H1 (cell line): ENCODE measurements around the gene PEX26. TPM values are rescaled to one million over a fixed set of nuclear protein-coding genes. Genes with fewer than 3 reads are reported as not detected.
A peak's percentile ranks its signal among the peaks of the same experiment; 100 is the strongest.

Experiments
- CTCF ChIA-PET: fragments of 300-600 bp; sonication (Branson Sonifier 250); formaldehyde crosslinking; loops from one replicate; lab custom pipeline; 2021; ENCODE audit not compliant: partially characterized antibody; lab: Charles Lee
- POLR2A ChIA-PET: fragments of 300-600 bp; sonication (Branson Sonifier 250); formaldehyde crosslinking; loops from one replicate; lab custom pipeline; 2021; ENCODE audit warnings: inconsistent platforms; ENCODE audit not compliant: partially characterized antibody; lab: Charles Lee
- DNase-seq, 2 experiments: peaks; one replicate each; pipeline versions ENCODE4 v3.0.0 to v3.0.0-alpha.2; 2010 to 2022; ENCODE audit warnings: low spot score in 2 of 2, low read depth in 1 of 2, mixed read lengths in 1 of 2
- FAIRE-seq: peaks from 2 replicates; lab custom pipeline; 2011; peaks lifted over from hg19 to GRCh38; lab: Jason Lieb, UNC
- H2AFZ ChIP-seq: 2 replicates; pipeline ENCODE4 v1.8.1; 2012; ENCODE audit warnings: low read length, inconsistent platforms
- H2AK5ac ChIP-seq: 2 replicates; pipeline ENCODE4 v1.6.1; 2013; ENCODE audit warnings: low read depth, low read length
- H2BK120ac ChIP-seq: replicated peaks from 2 replicates; pipeline ENCODE3; 2013; ENCODE audit warnings: low read depth, low read length, inconsistent platforms
- H2BK12ac ChIP-seq: 2 replicates; pipeline ENCODE4 v1.6.1; 2013; ENCODE audit warnings: low read depth, low read length
- H2BK15ac ChIP-seq: 2 replicates; pipeline ENCODE4 v1.6.1; 2013; ENCODE audit warnings: low read length
- H2BK20ac ChIP-seq: 2 replicates; pipeline ENCODE4 v1.6.1; 2013; ENCODE audit warnings: low read length
- H2BK5ac ChIP-seq: 2 replicates; pipeline ENCODE4 v1.6.1; 2013; ENCODE audit warnings: low read depth, low read length
- H3K14ac ChIP-seq: 2 replicates; pipeline ENCODE4 v1.6.1; 2013; ENCODE audit warnings: inconsistent platforms; ENCODE audit not compliant: insufficient read length
- H3K18ac ChIP-seq: 2 replicates; pipeline ENCODE4 v1.6.1; 2013; ENCODE audit warnings: low read length; ENCODE audit errors: extremely low read depth
- H3K23ac ChIP-seq: 2 replicates; pipeline ENCODE4 v1.6.1; 2013; ENCODE audit warnings: inconsistent platforms; ENCODE audit not compliant: insufficient read length
- H3K23me2 ChIP-seq: 2 replicates; pipeline ENCODE4 v1.6.1; 2013; ENCODE audit warnings: low read depth, low read length
- H3K27ac ChIP-seq: 2 replicates; pipeline ENCODE4 v1.6.1; 2011; ENCODE audit warnings: low read depth, low read length, inconsistent platforms
- H3K27me3 ChIP-seq, 4 experiments: replicated peaks in 1 of 4; 1 replicate in 1 of 4; 2 replicates in 3 of 4; pipeline versions ENCODE4 v1.6.1 to v1.8.1; 2011 to 2013; ENCODE audit warnings: low read length in 3 of 4, mild to moderate bottlenecking in 3 of 4, inconsistent platforms in 2 of 4, mixed read lengths in 2 of 4, moderate library complexity in 1 of 4; ENCODE audit not compliant: control insufficient read depth in 3 of 4, insufficient read depth in 3 of 4; ENCODE audit errors: extremely low read depth in 1 of 4
- H3K36me3 ChIP-seq, 4 experiments: 2 replicates each; pipeline versions ENCODE4 v1.6.1 to v1.8.1; 2011 to 2013; ENCODE audit warnings: mild to moderate bottlenecking in 4 of 4, low read length in 3 of 4, moderate library complexity in 2 of 4, control low read depth in 1 of 4, inconsistent platforms in 1 of 4; ENCODE audit not compliant: insufficient read depth in 4 of 4, control insufficient read depth in 2 of 4
- H3K4ac ChIP-seq: replicated peaks from 2 replicates; pipeline ENCODE3; 2013; ENCODE audit warnings: low read length, low read depth, mixed read lengths, inconsistent platforms; ENCODE audit not compliant: insufficient read length
- H3K4me1 ChIP-seq, 4 experiments: replicated peaks in 1 of 4; 1 replicate in 1 of 4; 2 replicates in 3 of 4; pipeline versions ENCODE4 v1.6.1 to v1.8.1; 2011 to 2013; ENCODE audit warnings: low read length in 3 of 4, inconsistent platforms in 2 of 4, mixed read lengths in 1 of 4; ENCODE audit not compliant: insufficient read depth in 4 of 4, control insufficient read depth in 3 of 4
- H3K4me2 ChIP-seq, 2 experiments: 2 replicates each; pipeline versions ENCODE4 v1.6.1 to v1.8.1; 2011 to 2013; ENCODE audit warnings: low read depth in 2 of 2, low read length in 2 of 2, control low read depth in 1 of 2, inconsistent platforms in 1 of 2, mild to moderate bottlenecking in 1 of 2; ENCODE audit not compliant: insufficient read depth in 1 of 2
- H3K4me3 ChIP-seq, 4 experiments: fragments of 200-600, 300-600 bp in 1 of 4; sonication (generic), shearing (Covaris generic), sonication (Bioruptor Twin) in 1 of 4; 2 replicates each; pipeline versions ENCODE4 v1.5.1 to v1.8.1; 2011 to 2016; ENCODE audit warnings: low read length in 4 of 4, low read depth in 3 of 4, control low read depth in 2 of 4, inconsistent platforms in 2 of 4, mild to moderate bottlenecking in 2 of 4, mixed read lengths in 1 of 4, moderate library complexity in 1 of 4; ENCODE audit not compliant: insufficient read depth in 2 of 4; ENCODE audit errors: extremely low read depth in 1 of 4
- H3K56ac ChIP-seq: replicated peaks from 2 replicates; pipeline ENCODE3; 2013; ENCODE audit warnings: low read depth, mild to moderate bottlenecking, mixed read lengths, low read length, inconsistent platforms; ENCODE audit not compliant: insufficient read length
- H3K79me1 ChIP-seq: 2 replicates; pipeline ENCODE4 v1.6.1; 2013; ENCODE audit warnings: low read depth, low read length, control low read depth
- H3K79me2 ChIP-seq, 2 experiments: 2 replicates each; pipeline versions ENCODE4 v1.6.1 to v1.8.1; 2012 to 2013; ENCODE audit warnings: low read length in 2 of 2, mild to moderate bottlenecking in 2 of 2, inconsistent platforms in 1 of 2; ENCODE audit not compliant: insufficient read depth in 2 of 2, control insufficient read depth in 1 of 2
- H3K9ac ChIP-seq, 4 experiments: replicated peaks in 1 of 4; 1 replicate in 1 of 4; 2 replicates in 3 of 4; pipeline versions ENCODE4 v1.6.1 to v1.8.1; 2011 to 2013; ENCODE audit warnings: low read depth in 3 of 4, low read length in 3 of 4, control low read depth in 2 of 4, mild to moderate bottlenecking in 2 of 4, moderate library complexity in 2 of 4, inconsistent platforms in 1 of 4; ENCODE audit errors: extremely low read depth in 1 of 4
- H3K9me3 ChIP-seq, 2 experiments: 2 replicates each; pipeline versions ENCODE4 v1.6.1 to v1.8.1; 2012 to 2013; ENCODE audit warnings: mild to moderate bottlenecking in 2 of 2, moderate library complexity in 2 of 2, control low read depth in 1 of 2, inconsistent platforms in 1 of 2, low read depth in 1 of 2, low read length in 1 of 2, mixed read lengths in 1 of 2; ENCODE audit not compliant: insufficient read depth in 2 of 2
- H4K20me1 ChIP-seq, 2 experiments: replicated peaks in 1 of 2; 2 replicates each; pipeline versions ENCODE3 to v1.8.1; 2011 to 2013; ENCODE audit warnings: inconsistent platforms in 2 of 2, low read length in 2 of 2, mild to moderate bottlenecking in 1 of 2; ENCODE audit not compliant: insufficient read depth in 2 of 2, control insufficient read depth in 1 of 2
- H4K5ac ChIP-seq: 2 replicates; pipeline ENCODE4 v1.6.1; 2013; ENCODE audit warnings: low read length, low read depth, mixed read lengths, inconsistent platforms; ENCODE audit not compliant: insufficient read length
- H4K8ac ChIP-seq: 2 replicates; pipeline ENCODE4 v1.8.0; 2013; ENCODE audit warnings: mild to moderate bottlenecking, moderate library complexity, low read length, inconsistent platforms; ENCODE audit not compliant: insufficient read depth; ENCODE audit errors: extremely low read depth
- H4K91ac ChIP-seq: replicated peaks from 2 replicates; pipeline ENCODE3; 2013; ENCODE audit warnings: low read length, mixed read lengths, inconsistent platforms; ENCODE audit not compliant: insufficient read length
- KDM5A ChIP-seq: fragments of 200-600 bp; IDR thresholded peaks from 2 replicates; pipeline ENCODE4 v1.7.1; 2012; ENCODE audit warnings: mild to moderate bottlenecking, low read length, inconsistent platforms, mixed read lengths
- SUZ12 ChIP-seq: fragments of 200-600 bp; sonication (generic); IDR thresholded peaks from 2 replicates; pipeline ENCODE4 v1.6.1; 2012; ENCODE audit warnings: mild to moderate bottlenecking, inconsistent platforms, low read length, moderate library complexity, mixed read lengths
- WGBS, 2 experiments: shearing (Covaris generic) in 1 of 2; methylation state at CpG; one replicate each; pipeline versions ENCODE4 v1.1.6 to v1.1.7; 2013 to 2015; ENCODE audit warnings: low lambda C conversion rate in 2 of 2, mixed read lengths in 2 of 2, inconsistent platforms in 1 of 2, low coverage in 1 of 2, missing lambda C conversion rate in 1 of 2; ENCODE audit not compliant: insufficient replicate concordance in 2 of 2, insufficient coverage in 1 of 2, insufficient read length in 1 of 2; ENCODE audit errors: extremely low coverage in 1 of 2, missing lambda C conversion rate in 1 of 2; 5-methylcytosine and 5-hydroxymethylcytosine counted together
- polyA plus RNA-seq, 7 experiments: library from polyadenylated mRNA; depleted of rRNA in 3 of 7; stranded (reverse) in 5 of 7; unstranded in 2 of 7; fragments of >200 nt in 5 of 7; fragments of 200-250 nt in 2 of 7; gene quantifications; 1 replicate in 5 of 7; 2 replicates in 1 of 7; 4 replicates in 1 of 7; pipeline versions ENCODE4 v1.2.1 to v1.2.3, GENCODE V29; 2011 to 2013; ENCODE audit warnings: missing spikeins in 2 of 7, mixed read lengths in 2 of 7
- total RNA-seq: library from RNA; stranded (reverse); fragmentation: NEBNext Ultra II Directional; extraction: Animal tissue kit (Norgen Biotek cat#: 25700); gene quantifications from 2 replicates; pipeline ENCODE4 v1.2.1, GENCODE V29; 2021

The PEX26 gene
- total and polyA plus RNA-seq, 2 of the 8 experiments (the other 6 are each of a cell fraction or from before 2014, with no cell fraction given) = 33.1 to 49.0 TPM

DNA sequence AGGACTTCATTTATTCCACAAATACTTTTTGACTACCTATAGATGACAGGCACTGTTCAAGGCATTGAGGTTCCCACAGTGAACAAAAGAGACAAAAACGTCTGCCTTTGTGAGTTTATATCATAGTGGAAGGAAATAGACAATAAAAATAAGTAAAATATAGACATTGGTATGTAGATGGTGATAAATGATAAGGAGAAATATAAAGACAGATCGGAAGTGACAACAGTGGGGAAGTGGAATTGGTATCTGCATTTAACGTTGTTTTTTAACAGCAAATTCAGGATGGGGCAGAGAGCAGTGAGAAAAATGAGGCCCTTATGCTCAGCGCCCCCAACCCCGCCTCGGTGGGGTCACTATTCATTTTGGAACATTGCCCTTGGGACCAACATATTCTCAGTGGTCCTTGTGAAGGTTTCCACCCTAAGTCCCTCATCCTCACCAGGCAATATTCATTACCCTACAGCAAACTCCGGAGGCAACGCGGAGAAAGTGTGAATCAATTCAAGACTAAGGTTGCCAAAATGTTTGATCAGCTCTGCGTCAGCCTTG is 627 bp upstream of the PEX26 start:
- 38 to 100% methylated on average over 1 to 10 of the region's 10 CpGs for WGBS, 2 experiments
- TF ChIP-seq SUZ12 (no peak), KDM5A (0 out of 2 replicates have a peak, but pooled peaks have one; percentile 13)
- H4K91ac ChIP-seq = peak overlapping the region; percentile 32
- CTCF ChIA-PET = interaction anchor here (0.7 to 11.5 kb wide), 23 partner anchors 11 to 1019 kb away, joined by 3 to 163 read pairs (median 8); no protein-coding TSS in a partner anchor
- H4K5ac ChIP-seq = peak overlapping the region; percentile 65
- POLR2A ChIA-PET = interaction anchor here (0.7 to 1.7 kb wide), 6 partner anchors 9 to 247 kb away, joined by 3 to 6 read pairs (median 3); no protein-coding TSS in a partner anchor
- peak overlapping the region; percentile 71 to 88 for H3K4me2 ChIP-seq
- H3K23me2 ChIP-seq = peaks cover 2% of the 10 kb centered on the region; the same call in 1 of the 2 replicates
- H3K9ac ChIP-seq = peak overlapping the region; percentile 51 to 79 (median 71); a peak in 5 of 7 replicates
- H3K27ac ChIP-seq = no peak overlapping the region
- H3K79me2 ChIP-seq = peaks cover 0 to 28% of the 10 kb centered on the region in 2 experiments; a peak in 3 of 4 replicates
- 0 out of 2 replicates have a peak overlapping the region, but pooled peaks have one; percentile 35 for H2BK5ac ChIP-seq
- H2BK15ac ChIP-seq = no peak overlapping the region
- no peak overlapping the region for H3K23ac ChIP-seq
- DNase-seq = no peak
- no peaks in the 10 kb centered on the region for H4K20me1 ChIP-seq
- peaks cover 6 to 15% (median 8%) of the 10 kb centered on the region in 4 experiments; a peak in 5 of 8 replicates for H3K36me3 ChIP-seq
- H3K27me3 ChIP-seq = no peaks in the 10 kb centered on the region
- H4K8ac ChIP-seq = no peak overlapping the region
- no peak overlapping the region for H2BK12ac ChIP-seq
- no peak overlapping the region for H2AK5ac ChIP-seq
- H3K14ac ChIP-seq = no peak overlapping the region
- no peak overlapping the region for H2BK120ac ChIP-seq
- H2BK20ac ChIP-seq = no peak overlapping the region
- 0 out of 7 replicates have a peak, but pooled peaks cover 0 to 3% (median 0%) of the 10 kb centered on the region in 4 experiments for H3K4me1 ChIP-seq
- peak overlapping the region; percentile 88 to 99 (median 97) for H3K4me3 ChIP-seq
- no peaks in the 10 kb centered on the region for H3K9me3 ChIP-seq
- FAIRE-seq = no peak
- H2AFZ ChIP-seq = peak overlapping the region; percentile 99
- H3K4ac ChIP-seq = no peak overlapping the region
- H3K18ac ChIP-seq = peak overlapping the region; percentile 79; the same call in 1 of the 2 replicates
- H3K56ac ChIP-seq = no peak overlapping the region
- H3K79me1 ChIP-seq = peaks cover 6% of the 10 kb centered on the region
